ENCODE results near the gene PRKCQ. TPM values are rescaled to one million over a fixed set of nuclear protein-coding genes. Genes with fewer than 3 reads are reported as not detected.

The PRKCQ gene
- total and polyA plus RNA-seq, 2 of the 8 experiments (the other 6 are each of a cell fraction or from before 2014, with no cell fraction given): 9.1 to 22.6 TPM

DNA sequence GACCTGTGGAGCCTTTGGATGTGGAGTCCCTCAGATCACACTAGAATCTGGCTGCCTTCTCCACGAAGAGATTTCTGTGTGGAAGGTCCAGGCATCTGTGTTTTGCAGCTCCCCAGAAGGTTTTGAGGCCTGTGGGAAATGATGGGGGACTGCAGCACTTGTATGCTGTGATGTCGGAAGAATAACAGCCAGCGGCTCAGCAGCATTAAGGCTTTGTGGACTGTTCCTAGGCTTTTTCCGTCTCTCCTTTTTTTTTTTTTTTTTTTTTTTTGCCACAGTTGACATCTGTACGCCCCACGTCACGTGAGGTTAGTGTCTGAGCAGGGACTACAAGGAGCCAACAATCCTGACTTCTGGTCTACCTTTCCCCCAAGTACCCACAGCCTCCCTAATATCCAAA lies 196.0 kb downstream of the PRKCQ start:
- CTCF ChIA-PET (ENCODE audit: partially characterized antibody): interaction anchor here (0.6 to 1.2 kb wide), 2 partner anchors 18 to 182 kb away, joined by 3 read pairs; no protein-coding TSS in a partner anchor
- H3K4me1 ChIP-seq (replicated peaks in 1 of 4; ENCODE audit: control insufficient read depth in 3 of 4, insufficient read depth in 4 of 4, low read length in 3 of 4): no peaks in the 10 kb centered on the region
- peaks cover 0 to 2% of the 10 kb centered on the region in 2 experiments for H4K20me1 ChIP-seq (replicated peaks in 1 of 2; ENCODE audit: control insufficient read depth in 1 of 2, insufficient read depth in 2 of 2, low read length in 2 of 2)

More for the DNA sequence above, 196.0 kb downstream of the PRKCQ start:
- no peak overlapping the region for H2BK15ac ChIP-seq (ENCODE audit: low read length)
- WGBS, 2 experiments (ENCODE audit: extremely low coverage in 1 of 2, insufficient coverage in 1 of 2, insufficient read length in 1 of 2, insufficient replicate concordance in 2 of 2, low coverage in 1 of 2, low lambda C conversion rate in 2 of 2, missing lambda C conversion rate in 1 of 2): 60% methylated on average over 6 of the region's 7 CpGs; no CpG with 5 or more reads in 1 of the 2 experiments
- no peak overlapping the region for H3K18ac ChIP-seq (ENCODE audit: extremely low read depth, low read length)
- H3K56ac ChIP-seq (replicated peaks; ENCODE audit: insufficient read length, low read depth, low read length): no peak overlapping the region
- H2BK5ac ChIP-seq (ENCODE audit: low read depth, low read length): no peak overlapping the region
- no peak overlapping the region for H3K4me2 ChIP-seq (ENCODE audit: insufficient read depth in 1 of 2, low read depth in 2 of 2, low read length in 2 of 2)
- no peaks in the 10 kb centered on the region for H3K79me1 ChIP-seq (ENCODE audit: low read depth, low read length)
- no peaks in the 10 kb centered on the region for H3K27me3 ChIP-seq (replicated peaks in 1 of 4; ENCODE audit: control insufficient read depth in 3 of 4, extremely low read depth in 1 of 4, insufficient read depth in 3 of 4, low read length in 3 of 4)
- no peaks in the 10 kb centered on the region; the same call in 1 of the 2 replicates for H3K23me2 ChIP-seq (ENCODE audit: low read depth, low read length)
- no peak overlapping the region for H3K23ac ChIP-seq (ENCODE audit: insufficient read length)
- H2AK5ac ChIP-seq (ENCODE audit: low read depth, low read length): no peak overlapping the region
- H4K91ac ChIP-seq (replicated peaks; ENCODE audit: insufficient read length, low read length): no peak overlapping the region
- POLR2A ChIA-PET (ENCODE audit: partially characterized antibody): interaction anchor here (1.3 kb wide), 1 partner anchor 23 kb away, joined by 3 read pairs; no protein-coding TSS in a partner anchor
- no peak overlapping the region for H3K14ac ChIP-seq (ENCODE audit: insufficient read length)
- H2BK120ac ChIP-seq (replicated peaks; ENCODE audit: low read depth, low read length): no peak overlapping the region
- no peaks in the 10 kb centered on the region; a peak in 1 of 4 replicates for H3K79me2 ChIP-seq (ENCODE audit: control insufficient read depth in 1 of 2, insufficient read depth in 2 of 2, low read length in 2 of 2)
- no peak overlapping the region for H2AFZ ChIP-seq (ENCODE audit: low read length)
- no peak overlapping the region for H4K5ac ChIP-seq (ENCODE audit: insufficient read length, low read depth, low read length)
- no peak overlapping the region for H3K9ac ChIP-seq (replicated peaks in 1 of 4; ENCODE audit: extremely low read depth in 1 of 4, low read depth in 3 of 4, low read length in 3 of 4)
- H4K8ac ChIP-seq (ENCODE audit: extremely low read depth, insufficient read depth, low read length): no peak overlapping the region
- H2BK12ac ChIP-seq (ENCODE audit: low read depth, low read length): no peak overlapping the region
- FAIRE-seq (no peak), DNase-seq (ENCODE audit: low read depth in 1 of 2, low spot score in 2 of 2) (peak in 1 of 2 experiments; percentile 8)
- no peak overlapping the region for H3K27ac ChIP-seq (ENCODE audit: low read depth, low read length)
- TF ChIP-seq SP2 (IDR thresholded peaks at IDR 0.05; ENCODE audit: low read length): no peak
- TF ChIP-seq POLR2A (IDR thresholded peaks at IDR 0.05; ENCODE audit: control extremely low read depth in 1 of 2, low read depth in 2 of 2, low read length in 2 of 2): no peak
- no peak for TF ChIP-seq TAF7 (optimal IDR thresholded peaks at IDR 0.05; ENCODE audit: borderline replicate concordance, low read depth, low read length)
- no peak for TF ChIP-seq BCL11A (IDR thresholded peaks at IDR 0.05; ENCODE audit: low read depth in 2 of 2, low read length in 2 of 2)
- no peak for TF ChIP-seq ASH2L (IDR thresholded peaks at IDR 0.05; ENCODE audit: low read length)
- no peak for TF ChIP-seq MAFK (IDR thresholded peaks at IDR 0.05; ENCODE audit: low read depth, low read length)
- no peak overlapping the region for H3K4me3 ChIP-seq (ENCODE audit: extremely low read depth in 1 of 4, insufficient read depth in 2 of 4, low read depth in 3 of 4, low read length in 4 of 4)
- no peak overlapping the region for H2BK20ac ChIP-seq (ENCODE audit: low read length)
- peaks cover 28 to 38% of the 10 kb centered on the region in 2 experiments for H3K9me3 ChIP-seq (ENCODE audit: insufficient read depth in 2 of 2, low read depth in 1 of 2, low read length in 1 of 2)
- H3K36me3 ChIP-seq (ENCODE audit: control insufficient read depth in 2 of 4, insufficient read depth in 4 of 4, low read length in 3 of 4): no peaks in the 10 kb centered on the region; a peak in 2 of 8 replicates
- no peak overlapping the region for H3K4ac ChIP-seq (replicated peaks; ENCODE audit: insufficient read length, low read depth, low read length)
